GM12878 (cell line): Measurements from ENCODE around the gene EEPD1. TPM values are rescaled to one million over a fixed set of nuclear protein-coding genes. Genes with fewer than 3 reads are reported as not detected.

Experiments
- ATAC-seq: fragments of 200-7000 bp; cut with Tn5 transposase; 3 replicates; pipeline ENCODE4 v1.9.1; 2020; ENCODE audit warnings: mild to moderate bottlenecking, moderate library complexity
- BruUV-seq: library from RNA; stranded (reverse); fragments of 400-500 nt; replicated peaks from 2 replicates; lab custom pipeline; 2021; lab: Mats Ljungman, UMichigan
- CTCF ChIA-PET: fragments of 300-600 bp; sonication (Branson Sonifier 250); formaldehyde crosslinking; extraction: SDS; loops from one replicate; lab custom pipeline; 2021; ENCODE audit warnings: inconsistent platforms; lab: Yijun Ruan, JAX
- POLR2A ChIA-PET: fragments of 350-600 bp; formaldehyde crosslinking; extraction: SDS; loops from one replicate; lab custom pipeline; 2021; ENCODE audit warnings: inconsistent platforms; lab: Charles Lee
- RAD21 ChIA-PET: fragments of 300-600 bp; sonication (Branson Sonifier 250); formaldehyde crosslinking; loops from one replicate; lab custom pipeline; 2023; ENCODE audit warnings: antibody characterized with exemption; ENCODE audit not compliant: unreplicated experiment; lab: Charles Lee
- SMC1A ChIA-PET: fragments of 300-600 bp; sonication (Branson Sonifier 250); formaldehyde crosslinking; loops from one replicate; lab custom pipeline; 2023; ENCODE audit not compliant: unreplicated experiment, uncharacterized antibody; lab: Charles Lee
- DNase-seq: peaks from one replicate; pipeline ENCODE4 v3.0.0-alpha.2; 2011; ENCODE audit warnings: low read depth, low spot score
- FAIRE-seq: peaks from 3 replicates; lab custom pipeline; 2011; peaks lifted over from hg19 to GRCh38; lab: Jason Lieb, UNC
- H2AFZ ChIP-seq: 2 replicates; pipeline ENCODE4 v1.6.0; 2011; ENCODE audit warnings: low read depth, low read length, control low read depth; ENCODE audit not compliant: control insufficient read depth
- H3K27ac ChIP-seq: 2 replicates; pipeline ENCODE4 v1.5.1; 2011; ENCODE audit warnings: control low read depth; ENCODE audit not compliant: control insufficient read depth, insufficient read depth
- H3K27me3 ChIP-seq, 2 experiments: replicated peaks in 1 of 2; 2 replicates each; pipeline versions ENCODE4 v1.6.0 to v1.6.1; 2011; ENCODE audit warnings: low read length in 1 of 2; ENCODE audit not compliant: control insufficient read depth in 2 of 2, insufficient read depth in 2 of 2
- H3K36me3 ChIP-seq, 2 experiments: 2 replicates each; pipeline ENCODE4 v1.5.1; 2011; ENCODE audit warnings: low read length in 1 of 2; ENCODE audit not compliant: control insufficient read depth in 2 of 2, insufficient read depth in 2 of 2
- H3K4me1 ChIP-seq: 2 replicates; pipeline ENCODE4 v1.6.1; 2011; ENCODE audit warnings: mild to moderate bottlenecking, low read length, moderate library complexity, mixed read lengths; ENCODE audit not compliant: control insufficient read depth, insufficient read depth
- H3K4me2 ChIP-seq: 2 replicates; pipeline ENCODE4 v1.6.0; 2011; ENCODE audit warnings: control low read depth; ENCODE audit not compliant: control insufficient read depth, insufficient read depth
- H3K4me3 ChIP-seq: fragments of 200-600 bp; sonication (generic); 2 replicates; pipeline ENCODE4 v1.5.1; 2016
- H3K79me2 ChIP-seq: 2 replicates; pipeline ENCODE4 v1.6.0; 2011; ENCODE audit warnings: low read length; ENCODE audit not compliant: control insufficient read depth, insufficient read depth
- H3K9ac ChIP-seq: 2 replicates; pipeline ENCODE4 v1.8.0; 2011; ENCODE audit warnings: low read length, control low read depth, mixed read lengths; ENCODE audit not compliant: control insufficient read depth, insufficient read depth
- H3K9me3 ChIP-seq: replicated peaks from 3 replicates; pipeline ENCODE4 v1.5.1; 2011; ENCODE audit warnings: mild to moderate bottlenecking, low read length; ENCODE audit not compliant: control insufficient read depth, insufficient read depth
- H4K20me1 ChIP-seq: 2 replicates; pipeline ENCODE4 v1.6.0; 2011; ENCODE audit not compliant: control insufficient read depth, insufficient read depth
- CREB1 ChIP-seq: IDR thresholded peaks from 2 replicates; pipeline ENCODE4 v1.6.1; 2012; ENCODE audit warnings: low read depth, mild to moderate bottlenecking, inconsistent platforms
- GABPA ChIP-seq: IDR thresholded peaks from 2 replicates; pipeline ENCODE4 v1.6.1; 2014; ENCODE audit warnings: antibody characterized with exemption, low read depth, mild to moderate bottlenecking, inconsistent platforms
- HDAC6 ChIP-seq: fragments of 200-600 bp; sonication (generic); IDR thresholded peaks from one replicate; pipeline ENCODE4 v1.8.0; 2017; ENCODE audit warnings: antibody characterized with exemption; ENCODE audit not compliant: unreplicated experiment
- MEF2A ChIP-seq: IDR thresholded peaks from 2 replicates; pipeline ENCODE4 v1.6.1; 2011; ENCODE audit warnings: low read depth, mild to moderate bottlenecking, low read length, moderate library complexity; ENCODE audit not compliant: insufficient read depth
- NFYB ChIP-seq: IDR thresholded peaks from 2 replicates; pipeline ENCODE4 v1.6.1; 2011; ENCODE audit warnings: low read depth, mild to moderate bottlenecking, low read length, improper control_type of control experiment, moderate library complexity; ENCODE audit not compliant: insufficient read depth
- NR2C1 ChIP-seq: fragments of 450-650 bp; IDR thresholded peaks from 2 replicates; pipeline ENCODE4 v1.6.1; 2017; ENCODE audit warnings: antibody characterized with exemption, mild to moderate bottlenecking, moderate library complexity
- NRF1 ChIP-seq: conservative IDR thresholded peaks from 2 replicates; pipeline ENCODE4 v1.6.1; 2011; ENCODE audit warnings: mild to moderate bottlenecking, low read depth, low read length, improper control_type of control experiment
- RFX5 ChIP-seq: IDR thresholded peaks from 2 replicates; pipeline ENCODE4 v1.6.1; 2011; ENCODE audit warnings: low read depth, low read length, improper control_type of control experiment
- SREBF2 ChIP-seq: IDR thresholded peaks from 2 replicates; pipeline ENCODE4 v1.6.1; 2012; ENCODE audit warnings: mild to moderate bottlenecking, low read length
- SUPT20H ChIP-seq: IDR thresholded peaks from 2 replicates; pipeline ENCODE4 v1.6.1; 2011; ENCODE audit warnings: low read depth, mild to moderate bottlenecking, low read length, moderate library complexity, borderline replicate concordance; ENCODE audit not compliant: control insufficient read depth
- WGBS: methylation state at CpG from one replicate; pipeline ENCODE4 v1.1.6; 2016; ENCODE audit warnings: low lambda C conversion rate; ENCODE audit not compliant: insufficient replicate concordance, insufficient coverage; ENCODE audit errors: missing lambda C conversion rate; 5-methylcytosine and 5-hydroxymethylcytosine counted together
- in situ Hi-C: fragments of 300-500 bp; cut with MboI; formaldehyde crosslinking; loops from 9 replicates; pipeline ENCODE4 v1.14.3; 2018; ENCODE audit warnings: mixed read lengths
- intact Hi-C: fragments of 100-400 bp; cut with micrococcal nuclease; formaldehyde crosslinking; loops from one replicate; pipeline ENCODE4 v1.14.2; 2022; ENCODE audit not compliant: unreplicated experiment
- polyA plus RNA-seq, 11 experiments: library from polyadenylated mRNA; depleted of rRNA in 4 of 11; unstranded in 6 of 11; stranded (reverse) in 5 of 11; fragments of >200 nt; fragmentation: Nextera tagmentation in 4 of 11; fragmentation: Illumina TruSeq in 1 of 11; extraction: Ambion mirVana in 4 of 11; extraction: Trizol in 1 of 11; gene quantifications; 1 replicate in 1 of 11; 2 replicates in 10 of 11; pipeline versions ENCODE4 v1.2.1 to v1.2.3, GENCODE V29; 2011 to 2016; ENCODE audit warnings: inconsistent platforms in 2 of 11, missing spikeins in 2 of 11, low read depth in 1 of 11
- total RNA-seq, 4 experiments: library from RNA; depleted of rRNA in 3 of 4; stranded (reverse); fragments of >200 nt in 3 of 4; fragmentation: Illumina TruSeq in 1 of 4; extraction: Trizol in 1 of 4; gene quantifications; 2 replicates each; pipeline versions ENCODE4 v1.2.1 to v1.2.3, GENCODE V29; 2013 to 2021

The EEPD1 gene
- total and polyA plus RNA-seq, 10 of the 15 experiments (the other 5 are each of a cell fraction or from before 2014, with no cell fraction given), result 0.24 to 2.8 (median 0.86) TPM; not detected in 1

GRCh38 chr7:36276428-36277248 is 123.6 kb downstream of the EEPD1 start:
- FAIRE-seq (no peak), DNase-seq (no peak), ATAC-seq (no peak)
- ChIA-PET CTCF (interaction anchor here (0.8 to 1.8 kb wide), 6 partner anchors 11 to 150 kb away, joined by 3 to 7 read pairs (median 3); no protein-coding TSS in a partner anchor), RAD21 (interaction anchor here (0.6 to 7.8 kb wide), 4 partner anchors 9 to 113 kb away, joined by 3 to 62 read pairs (median 4); no protein-coding TSS in a partner anchor), SMC1A (interaction anchor here (0.7 to 8.7 kb wide), 5 partner anchors 11 to 110 kb away, joined by 3 to 92 read pairs (median 3); no protein-coding TSS in a partner anchor), POLR2A (interaction anchor here (1.8 kb wide), 1 partner anchor 12 kb away, joined by 10 read pairs; no protein-coding TSS in a partner anchor)
- H3K9ac ChIP-seq, result no peak overlapping the region
- in situ Hi-C loops (no loop called here), intact Hi-C loops (no loop called here)
- BruUV-seq, result no TSS peak
- WGBS, result 63% methylated on average over 7 of the region's 7 CpGs
- H3K27me3 ChIP-seq, result no peaks in the 10 kb centered on the region; a peak in 1 of 4 replicates
- no peaks in the 10 kb centered on the region; the same call in 2 of the 3 replicates for H3K9me3 ChIP-seq
- H2AFZ ChIP-seq, result no peak overlapping the region
- H4K20me1 ChIP-seq, result no peaks in the 10 kb centered on the region
- TF ChIP-seq HDAC6, result no peak
- TF ChIP-seq MEF2A, result no peak
- TF ChIP-seq CREB1, result no peak
- no peak for TF ChIP-seq NFYB
- no peak for TF ChIP-seq SREBF2
- TF ChIP-seq GABPA, result no peak
- TF ChIP-seq RFX5, result no peak
- TF ChIP-seq NRF1, result no peak
- TF ChIP-seq SUPT20H, result no peak
- TF ChIP-seq NR2C1, result no peak
- no peak overlapping the region for H3K4me3 ChIP-seq
- no peak overlapping the region for H3K27ac ChIP-seq
- no peaks in the 10 kb centered on the region; the same call in 1 of the 2 replicates for H3K4me1 ChIP-seq
- H3K36me3 ChIP-seq, result no peaks in the 10 kb centered on the region
- no peaks in the 10 kb centered on the region for H3K79me2 ChIP-seq
- no peak overlapping the region for H3K4me2 ChIP-seq
